ENCODE measurements around the gene MRPL48.

DNA sequence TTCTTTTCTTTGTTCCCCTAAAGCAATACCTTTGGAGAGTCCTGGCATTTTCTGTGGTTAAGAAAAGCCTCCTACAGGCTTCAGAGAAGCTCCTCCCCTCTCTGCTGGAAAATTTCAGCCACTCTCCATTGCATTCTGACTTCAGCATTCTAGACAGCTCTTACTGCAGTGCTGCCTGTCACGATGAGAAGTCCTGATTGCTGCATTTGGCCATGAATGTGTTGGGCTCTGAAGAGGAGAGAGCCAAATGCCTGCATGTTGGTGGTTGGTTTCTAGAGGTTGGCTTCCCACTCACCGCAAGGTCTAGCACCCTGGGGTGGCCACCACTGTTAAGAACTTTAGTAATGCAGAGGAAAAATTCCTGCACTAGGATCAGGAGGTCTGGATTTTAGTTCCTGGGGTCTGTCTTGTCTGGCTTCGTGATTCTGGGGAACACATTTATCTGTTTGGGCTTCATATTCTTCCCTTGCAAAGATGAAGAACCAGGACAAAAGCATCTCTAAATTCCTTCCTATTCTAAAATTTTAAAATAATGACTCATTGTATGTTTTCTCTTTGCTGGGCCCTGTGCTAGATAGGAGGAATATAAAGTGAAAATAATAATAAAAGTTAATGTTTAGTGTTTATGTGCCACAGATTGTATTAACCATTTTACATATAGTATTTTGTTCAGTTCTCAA lies 50.9 kb downstream of the MRPL48 start:
- TF ChIP-seq POLR2AphosphoS5 (IDR thresholded peaks at IDR 0.05) (no peak), POLR2A (IDR thresholded peaks at IDR 0.05) (no peak)
- TF ChIP-seq, protein P1, sequence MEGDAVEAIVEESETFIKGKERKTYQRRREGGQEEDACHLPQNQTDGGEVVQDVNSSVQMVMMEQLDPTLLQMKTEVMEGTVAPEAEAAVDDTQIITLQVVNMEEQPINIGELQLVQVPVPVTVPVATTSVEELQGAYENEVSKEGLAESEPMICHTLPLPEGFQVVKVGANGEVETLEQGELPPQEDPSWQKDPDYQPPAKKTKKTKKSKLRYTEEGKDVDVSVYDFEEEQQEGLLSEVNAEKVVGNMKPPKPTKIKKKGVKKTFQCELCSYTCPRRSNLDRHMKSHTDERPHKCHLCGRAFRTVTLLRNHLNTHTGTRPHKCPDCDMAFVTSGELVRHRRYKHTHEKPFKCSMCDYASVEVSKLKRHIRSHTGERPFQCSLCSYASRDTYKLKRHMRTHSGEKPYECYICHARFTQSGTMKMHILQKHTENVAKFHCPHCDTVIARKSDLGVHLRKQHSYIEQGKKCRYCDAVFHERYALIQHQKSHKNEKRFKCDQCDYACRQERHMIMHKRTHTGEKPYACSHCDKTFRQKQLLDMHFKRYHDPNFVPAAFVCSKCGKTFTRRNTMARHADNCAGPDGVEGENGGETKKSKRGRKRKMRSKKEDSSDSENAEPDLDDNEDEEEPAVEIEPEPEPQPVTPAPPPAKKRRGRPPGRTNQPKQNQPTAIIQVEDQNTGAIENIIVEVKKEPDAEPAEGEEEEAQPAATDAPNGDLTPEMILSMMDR (IDR thresholded peaks at IDR 0.05): no peak
